ACC112 (cell line): ENCODE results near the gene ZNF367.
A peak's percentile ranks its signal among the peaks of the same experiment; 100 is the strongest.

Experiments used
- H2AFZ ChIP-seq: fragments of 200-600 bp; sonication (generic); one replicate; pipeline ENCODE4 v1.6.0; 2017; ENCODE audit warnings: antibody characterized with exemption, low read length; ENCODE audit not compliant: unreplicated experiment
- H3K27ac ChIP-seq: fragments of 200-600 bp; sonication (generic); 2 replicates; pipeline ENCODE4 v1.5.1; 2014; ENCODE audit warnings: low read depth, mild to moderate bottlenecking, antibody characterized with exemption, low read length, moderate library complexity
- H3K27me3 ChIP-seq: fragments of 200-600 bp; sonication (generic); 2 replicates; pipeline ENCODE4 v1.6.1; 2014; ENCODE audit warnings: mild to moderate bottlenecking, antibody characterized with exemption, low read length, moderate library complexity, mixed read lengths; ENCODE audit not compliant: insufficient read depth
- H3K36me3 ChIP-seq: fragments of 200-600 bp; sonication (generic); 2 replicates; pipeline ENCODE4 v1.6.1; 2016; ENCODE audit warnings: mild to moderate bottlenecking, antibody characterized with exemption, low read length, moderate library complexity, mixed read lengths; ENCODE audit not compliant: insufficient read depth
- H3K4me1 ChIP-seq: fragments of 200-600 bp; sonication (generic); one replicate; pipeline ENCODE4 v1.6.1; 2016; ENCODE audit warnings: low read length, mixed read lengths; ENCODE audit not compliant: insufficient read depth, unreplicated experiment, control insufficient read depth
- H3K4me3 ChIP-seq: fragments of 200-600 bp; sonication (generic); 2 replicates; pipeline ENCODE4 v1.5.1; 2014; ENCODE audit warnings: mild to moderate bottlenecking, low read depth, low read length
- H3K79me2 ChIP-seq: fragments of 200-600 bp; sonication (generic); one replicate; pipeline ENCODE4 v1.6.0; 2016; ENCODE audit warnings: low read length; ENCODE audit not compliant: control insufficient read depth, unreplicated experiment, insufficient read depth

ZNF367 gene

DNA sequence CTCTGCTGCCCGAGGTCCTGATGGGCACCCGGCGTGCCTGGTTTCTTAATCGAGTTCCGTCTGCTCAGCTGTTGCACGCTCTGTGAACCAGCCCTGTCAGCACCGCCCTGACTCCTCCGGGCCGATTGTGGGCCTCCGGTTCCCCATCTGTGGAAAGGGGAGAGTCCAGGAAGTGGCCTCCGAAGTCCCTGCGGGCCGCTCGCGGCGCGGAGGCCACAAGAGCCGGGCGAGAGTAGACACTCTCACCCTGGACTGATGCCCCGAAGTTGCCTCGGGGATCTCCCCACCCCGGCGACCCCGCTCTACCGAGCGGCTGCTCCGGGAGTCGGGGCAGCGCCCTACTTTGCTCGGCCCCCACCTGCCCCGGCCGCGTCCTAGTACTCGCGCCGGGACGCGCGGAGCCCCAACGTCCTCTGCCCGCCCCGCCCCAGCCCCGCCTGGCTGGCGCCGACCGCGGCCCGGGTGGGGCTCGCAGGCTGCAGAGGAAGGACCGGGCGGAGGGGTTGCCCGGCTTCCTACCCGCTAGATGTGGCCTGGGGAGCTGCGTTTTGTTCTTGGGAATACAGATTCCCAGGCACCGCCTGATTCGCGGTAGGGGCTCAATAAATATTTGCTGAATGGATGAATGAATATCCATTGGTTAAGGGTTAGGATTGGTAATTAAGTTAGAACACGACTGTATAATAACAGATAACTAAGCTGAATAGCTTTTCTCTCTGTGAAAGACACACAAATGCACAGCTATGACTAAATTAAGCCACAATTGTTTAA, 935 bp upstream of the ZNF367 start:
- H3K79me2 ChIP-seq: peaks cover 23% of the 10 kb centered on the region
- peaks cover 16% of the 10 kb centered on the region for H3K4me1 ChIP-seq
- peak overlapping the region; percentile 77 for H3K4me3 ChIP-seq
- no peaks in the 10 kb centered on the region for H3K36me3 ChIP-seq
- H3K27me3 ChIP-seq: no peaks in the 10 kb centered on the region
- peak overlapping the region; percentile 93 for H3K27ac ChIP-seq
- H2AFZ ChIP-seq: peak overlapping the region; percentile 40

DNA sequence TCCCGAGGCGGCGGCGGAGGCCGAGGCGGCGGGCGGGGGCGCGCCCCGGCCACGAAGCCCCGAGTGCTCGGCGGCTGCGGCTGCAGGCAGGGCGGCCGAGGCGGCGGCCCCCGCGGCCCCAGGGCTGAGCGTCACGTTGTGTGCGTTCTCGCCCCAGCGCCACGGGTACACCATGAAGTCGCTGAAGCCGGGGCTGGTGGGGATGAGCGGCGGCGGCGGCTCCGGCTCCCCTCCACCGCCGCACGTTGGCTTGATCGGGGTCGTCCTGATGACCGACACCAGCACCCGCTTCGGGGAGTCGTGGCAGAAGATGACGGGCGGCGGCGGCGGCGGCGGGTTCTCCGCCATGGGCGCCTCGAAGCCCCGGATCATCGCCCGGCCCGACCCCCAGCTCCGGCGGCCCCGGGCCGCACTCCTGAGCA, 498 bp downstream of the ZNF367 start:
- Histone ChIP-seq H3K79me2 (peaks cover 31% of the 10 kb centered on the region), H3K27ac (peak overlapping the region; percentile 93), H2AFZ (peak overlapping the region; percentile 69)

DNA sequence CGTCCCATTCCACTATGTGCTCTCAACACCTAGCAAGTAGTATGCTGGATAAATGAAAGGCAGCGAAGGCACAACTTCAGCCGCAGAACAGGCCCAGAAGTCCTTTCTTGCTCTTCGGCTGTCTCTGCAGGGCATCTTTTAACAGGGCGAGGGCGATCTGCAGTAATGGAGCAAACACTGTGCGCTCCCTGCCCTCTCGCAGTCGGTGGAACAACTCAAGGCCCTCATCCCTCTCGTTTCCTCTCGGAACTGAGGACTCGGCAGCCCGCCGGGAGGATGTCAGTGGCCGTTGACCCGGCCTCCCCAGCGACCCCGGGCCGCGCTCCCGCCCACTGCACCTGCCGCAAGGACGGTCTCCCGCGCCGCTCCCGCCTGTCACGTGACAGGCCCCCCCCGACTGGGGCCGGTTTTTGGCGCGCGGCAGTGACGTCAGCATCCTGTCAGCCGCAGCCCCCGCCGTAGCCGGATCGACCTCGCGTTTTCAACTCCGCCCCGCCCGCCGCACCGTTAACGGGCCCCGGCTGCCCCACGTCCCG, 1.1 kb downstream of the ZNF367 start:
- H3K36me3 ChIP-seq: no peaks in the 10 kb centered on the region
- peak overlapping the region; percentile 11 for H2AFZ ChIP-seq
- peaks cover 16% of the 10 kb centered on the region for H3K4me1 ChIP-seq
- H3K27me3 ChIP-seq: no peaks in the 10 kb centered on the region
- peaks cover 31% of the 10 kb centered on the region for H3K79me2 ChIP-seq
- H3K4me3 ChIP-seq: peak overlapping the region; percentile 77
- H3K27ac ChIP-seq: peak overlapping the region; percentile 8; the same call in 1 of the 2 replicates

More for the DNA sequence above, 498 bp downstream of the ZNF367 start:
- Histone ChIP-seq H3K27me3 (no peaks in the 10 kb centered on the region), H3K4me3 (peak overlapping the region; percentile 77), H3K4me1 (peaks cover 16% of the 10 kb centered on the region), H3K36me3 (no peaks in the 10 kb centered on the region)

DNA sequence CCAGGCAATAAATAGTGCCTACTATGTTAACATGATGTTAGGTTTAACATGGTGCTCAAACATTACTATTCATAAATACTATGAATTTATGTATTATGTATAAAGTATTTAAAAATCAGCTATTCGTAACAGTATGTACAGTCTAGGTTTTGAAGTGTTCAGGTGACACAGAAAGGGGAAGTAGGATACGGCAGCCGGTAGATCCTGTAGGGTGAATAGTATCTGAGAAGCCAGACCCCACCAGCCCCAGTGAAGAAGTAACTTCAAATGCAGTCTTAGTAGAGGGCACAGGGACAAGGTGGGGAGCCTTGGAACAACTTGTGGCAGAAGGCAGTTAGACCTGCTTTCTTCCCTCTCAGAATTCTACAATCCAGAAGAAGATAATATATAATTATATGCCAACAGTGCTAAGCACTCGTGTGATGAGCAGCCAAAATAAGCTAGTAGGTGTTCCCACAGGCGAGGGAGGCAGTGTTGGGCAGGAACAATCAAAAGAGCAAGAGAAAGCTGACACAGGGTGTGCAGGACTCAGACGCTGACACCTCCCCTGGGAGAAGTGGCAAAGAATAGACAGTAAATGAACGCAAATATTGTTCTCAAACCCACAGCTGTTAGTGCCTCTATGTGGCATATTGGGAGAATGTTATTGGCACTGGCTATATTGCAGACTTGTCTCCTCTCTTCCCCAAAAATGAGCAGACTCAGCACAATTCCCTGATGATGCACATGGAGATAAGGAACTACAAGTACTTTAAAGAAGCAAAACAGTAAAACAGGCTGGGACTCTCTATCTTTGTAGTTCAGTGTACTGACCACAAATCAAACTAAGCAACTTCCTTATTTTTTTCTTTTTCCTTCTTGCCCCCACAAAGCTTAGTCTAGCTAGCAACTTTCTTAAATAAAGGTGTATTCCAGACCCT, 4.6 kb downstream of the ZNF367 start:
- H2AFZ ChIP-seq: no peak overlapping the region
- H3K27me3 ChIP-seq: no peaks in the 10 kb centered on the region
- H3K79me2 ChIP-seq: peaks cover 31% of the 10 kb centered on the region
- no peak overlapping the region for H3K4me3 ChIP-seq
- no peak overlapping the region for H3K27ac ChIP-seq
- no peaks in the 10 kb centered on the region for H3K36me3 ChIP-seq
- no peaks in the 10 kb centered on the region for H3K4me1 ChIP-seq

DNA sequence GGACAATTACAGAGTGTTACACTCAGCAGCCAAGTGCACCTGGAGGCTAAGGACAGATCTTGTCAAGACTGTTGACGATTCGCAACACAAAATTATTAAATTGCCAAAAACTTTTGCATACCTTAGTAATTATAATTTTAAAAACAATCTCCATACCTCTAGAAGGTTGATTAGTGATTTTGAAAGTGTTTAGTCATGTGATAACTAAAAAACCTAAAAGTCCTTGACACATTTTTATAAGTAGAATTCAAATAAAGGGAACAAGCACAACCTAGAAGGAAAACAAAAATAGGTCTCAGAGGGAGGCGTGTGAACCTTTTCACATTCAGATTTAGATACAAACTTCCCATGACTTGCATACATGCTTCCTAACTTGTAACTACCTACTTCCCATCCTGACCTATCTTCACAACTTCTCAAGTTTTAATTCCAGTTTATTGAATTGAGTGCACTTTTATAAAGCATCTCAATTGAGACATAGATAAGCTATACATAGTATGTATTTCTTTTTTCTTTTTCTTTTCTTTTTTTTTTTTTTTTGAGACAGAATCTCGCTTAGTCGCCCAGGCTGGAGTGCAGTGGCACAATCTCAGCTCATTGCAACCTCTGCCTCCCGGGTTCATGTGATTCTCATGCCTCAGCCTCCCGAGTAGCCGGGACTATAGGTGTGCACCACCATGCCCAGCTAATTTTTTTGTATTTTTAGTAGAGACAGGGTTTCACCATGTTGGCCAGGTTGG, 5.8 kb downstream of the ZNF367 start:
- H3K4me3 ChIP-seq: no peak overlapping the region
- H3K79me2 ChIP-seq: peaks cover 31% of the 10 kb centered on the region
- H3K4me1 ChIP-seq: no peaks in the 10 kb centered on the region
- H3K27ac ChIP-seq: no peak overlapping the region
- no peaks in the 10 kb centered on the region for H3K27me3 ChIP-seq
- no peaks in the 10 kb centered on the region for H3K36me3 ChIP-seq
- no peak overlapping the region for H2AFZ ChIP-seq

DNA sequence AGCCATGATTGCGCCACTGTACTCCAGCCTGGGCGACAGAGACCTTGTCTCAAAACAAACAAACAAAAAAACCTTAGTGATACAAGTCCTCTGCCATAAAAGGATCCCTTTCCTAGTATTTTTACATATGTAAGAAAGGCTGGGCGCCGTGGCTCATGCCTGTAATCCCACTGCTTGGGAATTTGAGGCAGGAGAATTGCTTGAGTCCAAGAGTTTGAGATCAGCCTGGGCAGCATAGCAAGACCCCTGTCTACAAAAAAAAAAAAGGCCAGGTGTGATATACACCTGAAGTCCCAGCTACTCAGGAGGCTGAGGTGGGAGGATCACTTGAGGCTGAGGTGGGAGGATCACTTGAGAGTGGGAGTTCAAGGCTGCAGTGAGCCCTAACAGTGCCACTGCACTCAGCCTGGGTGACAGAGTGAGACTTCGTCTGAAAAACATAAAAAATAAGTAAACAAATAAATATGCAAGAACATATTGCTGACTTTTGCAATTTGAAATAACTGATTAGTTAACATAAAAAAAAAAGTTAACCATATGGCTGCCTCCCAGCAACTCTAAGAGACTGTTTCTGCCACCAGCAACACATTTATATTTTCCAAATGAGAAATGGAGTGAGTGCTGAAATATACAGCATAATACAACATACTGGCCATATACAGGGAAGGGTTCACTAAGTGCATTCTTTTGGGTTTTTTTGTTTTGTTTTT, 6.9 kb downstream of the ZNF367 start:
- H3K4me1 ChIP-seq: no peaks in the 10 kb centered on the region
- H3K79me2 ChIP-seq: peaks cover 23% of the 10 kb centered on the region
- H3K36me3 ChIP-seq: no peaks in the 10 kb centered on the region
- H3K27me3 ChIP-seq: no peaks in the 10 kb centered on the region
- no peak overlapping the region for H3K27ac ChIP-seq
- no peak overlapping the region for H2AFZ ChIP-seq
- no peak overlapping the region for H3K4me3 ChIP-seq

DNA sequence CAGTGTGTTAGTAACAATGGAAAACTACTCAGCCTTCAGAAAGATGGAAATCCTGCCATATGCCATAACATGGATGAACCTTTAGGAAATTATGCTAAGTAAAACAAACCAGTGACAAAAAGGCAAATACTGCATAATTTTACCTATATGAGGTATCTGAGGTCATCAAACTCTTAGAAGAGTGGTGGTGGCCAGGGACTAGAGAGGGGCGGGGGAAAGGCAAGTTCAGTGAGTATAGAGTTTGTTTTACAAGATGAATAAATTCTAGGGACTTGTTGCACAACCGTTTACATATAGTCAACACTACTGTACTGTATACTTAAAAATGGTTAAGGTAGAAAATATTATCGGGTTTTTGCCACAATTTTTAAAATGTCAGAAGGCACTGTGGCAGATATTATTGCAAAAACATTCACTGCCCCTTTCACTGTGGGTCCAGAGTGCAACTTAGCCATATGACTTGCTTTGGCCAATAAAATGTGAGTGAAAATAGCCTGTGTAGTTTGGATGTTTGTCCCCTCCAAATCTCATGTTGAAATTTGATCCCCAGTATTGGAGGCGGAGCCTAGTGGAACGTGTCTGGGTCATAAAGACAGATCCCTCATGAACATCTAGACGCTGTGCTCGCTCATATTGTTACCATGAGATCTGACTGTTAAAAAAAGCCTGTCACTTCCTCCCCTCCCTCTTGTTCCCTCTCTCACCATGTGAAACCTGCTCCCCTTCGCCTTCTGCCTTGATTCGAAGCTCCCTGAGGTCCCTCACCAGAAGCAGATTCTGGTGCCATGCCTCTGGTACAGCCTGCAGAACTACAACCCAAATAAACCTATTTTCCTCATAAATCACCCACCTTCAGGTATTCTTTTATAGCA, 9.5 kb downstream of the ZNF367 start:
- Histone ChIP-seq H3K27me3 (no peaks in the 10 kb centered on the region), H3K36me3 (no peaks in the 10 kb centered on the region), H3K27ac (no peak overlapping the region), H2AFZ (no peak overlapping the region), H3K79me2 (peaks cover 8% of the 10 kb centered on the region), H3K4me1 (no peaks in the 10 kb centered on the region), H3K4me3 (no peak overlapping the region)

DNA sequence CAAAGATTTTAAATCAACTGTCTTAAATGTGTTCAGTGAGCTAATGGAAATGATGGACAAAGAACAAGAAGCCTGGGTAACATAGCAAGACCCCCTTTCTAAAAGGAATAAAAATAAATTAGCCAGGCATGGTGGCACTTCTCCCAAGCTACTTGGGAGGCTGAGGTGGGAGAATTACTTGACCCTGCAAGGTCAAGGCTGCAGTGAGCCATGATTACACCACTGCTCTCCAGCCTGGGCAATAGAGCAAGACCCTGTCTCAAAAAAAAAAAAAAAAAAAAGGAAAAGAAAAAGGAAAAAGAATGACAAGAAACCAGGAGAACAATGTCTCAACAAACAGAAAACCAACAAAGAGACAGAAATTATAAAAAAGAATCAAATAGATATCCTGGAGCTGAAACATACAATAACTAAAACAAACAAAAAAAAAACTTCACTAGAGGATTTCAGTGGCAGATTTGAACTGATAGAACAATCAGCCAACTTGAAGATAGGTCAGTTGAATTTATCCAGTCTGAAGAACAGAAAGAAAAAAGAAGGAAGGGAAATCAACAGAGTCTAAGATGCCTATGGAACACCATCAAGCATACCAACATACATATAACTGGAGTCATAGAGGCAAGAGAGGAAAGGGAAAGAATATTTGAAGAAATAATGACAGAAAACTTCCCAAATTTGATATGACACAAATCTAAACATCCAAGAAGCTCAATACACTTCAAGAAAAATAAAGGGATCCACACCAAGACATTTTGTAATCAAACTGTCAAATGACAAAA, 17.8 kb downstream of the ZNF367 start:
- H3K4me1 ChIP-seq: no peaks in the 10 kb centered on the region
- no peaks in the 10 kb centered on the region for H3K36me3 ChIP-seq
- no peaks in the 10 kb centered on the region for H3K27me3 ChIP-seq
- H3K79me2 ChIP-seq: peaks cover 18% of the 10 kb centered on the region
- H3K4me3 ChIP-seq: no peak overlapping the region
- no peak overlapping the region for H2AFZ ChIP-seq
- no peak overlapping the region for H3K27ac ChIP-seq

DNA sequence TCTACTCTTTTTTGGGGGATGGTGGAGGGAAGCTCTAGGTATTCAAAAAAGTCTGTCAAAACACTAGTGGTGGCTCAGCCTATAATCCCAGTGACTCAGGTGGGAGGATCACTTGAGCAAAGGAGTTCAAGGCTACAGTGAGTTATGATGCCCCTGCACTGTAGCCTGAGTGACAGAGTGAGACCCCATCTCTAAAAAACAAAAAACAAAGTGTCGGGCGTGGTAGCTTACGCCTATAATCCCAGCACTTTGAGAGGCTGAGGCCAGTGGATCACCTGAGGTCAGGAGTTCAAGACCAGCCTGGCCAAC, 18.9 kb downstream of the ZNF367 start:
- peaks cover 15% of the 10 kb centered on the region for H3K79me2 ChIP-seq
- H3K4me3 ChIP-seq: no peak overlapping the region
- no peaks in the 10 kb centered on the region for H3K27me3 ChIP-seq
- no peak overlapping the region for H3K27ac ChIP-seq
- H2AFZ ChIP-seq: no peak overlapping the region
- H3K4me1 ChIP-seq: no peaks in the 10 kb centered on the region
- H3K36me3 ChIP-seq: no peaks in the 10 kb centered on the region
